ENCODE results near the gene ENDOD1.
A peak's percentile ranks its signal among the peaks of the same experiment; 100 is the strongest.
"Not testable (repeated sequence)": the region's sequence is repeated elsewhere in the genome, so short reads cannot be mapped to it uniquely, and the experiment has no call there.

The ENDOD1 gene, protein sequence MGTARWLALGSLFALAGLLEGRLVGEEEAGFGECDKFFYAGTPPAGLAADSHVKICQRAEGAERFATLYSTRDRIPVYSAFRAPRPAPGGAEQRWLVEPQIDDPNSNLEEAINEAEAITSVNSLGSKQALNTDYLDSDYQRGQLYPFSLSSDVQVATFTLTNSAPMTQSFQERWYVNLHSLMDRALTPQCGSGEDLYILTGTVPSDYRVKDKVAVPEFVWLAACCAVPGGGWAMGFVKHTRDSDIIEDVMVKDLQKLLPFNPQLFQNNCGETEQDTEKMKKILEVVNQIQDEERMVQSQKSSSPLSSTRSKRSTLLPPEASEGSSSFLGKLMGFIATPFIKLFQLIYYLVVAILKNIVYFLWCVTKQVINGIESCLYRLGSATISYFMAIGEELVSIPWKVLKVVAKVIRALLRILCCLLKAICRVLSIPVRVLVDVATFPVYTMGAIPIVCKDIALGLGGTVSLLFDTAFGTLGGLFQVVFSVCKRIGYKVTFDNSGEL

DNA sequence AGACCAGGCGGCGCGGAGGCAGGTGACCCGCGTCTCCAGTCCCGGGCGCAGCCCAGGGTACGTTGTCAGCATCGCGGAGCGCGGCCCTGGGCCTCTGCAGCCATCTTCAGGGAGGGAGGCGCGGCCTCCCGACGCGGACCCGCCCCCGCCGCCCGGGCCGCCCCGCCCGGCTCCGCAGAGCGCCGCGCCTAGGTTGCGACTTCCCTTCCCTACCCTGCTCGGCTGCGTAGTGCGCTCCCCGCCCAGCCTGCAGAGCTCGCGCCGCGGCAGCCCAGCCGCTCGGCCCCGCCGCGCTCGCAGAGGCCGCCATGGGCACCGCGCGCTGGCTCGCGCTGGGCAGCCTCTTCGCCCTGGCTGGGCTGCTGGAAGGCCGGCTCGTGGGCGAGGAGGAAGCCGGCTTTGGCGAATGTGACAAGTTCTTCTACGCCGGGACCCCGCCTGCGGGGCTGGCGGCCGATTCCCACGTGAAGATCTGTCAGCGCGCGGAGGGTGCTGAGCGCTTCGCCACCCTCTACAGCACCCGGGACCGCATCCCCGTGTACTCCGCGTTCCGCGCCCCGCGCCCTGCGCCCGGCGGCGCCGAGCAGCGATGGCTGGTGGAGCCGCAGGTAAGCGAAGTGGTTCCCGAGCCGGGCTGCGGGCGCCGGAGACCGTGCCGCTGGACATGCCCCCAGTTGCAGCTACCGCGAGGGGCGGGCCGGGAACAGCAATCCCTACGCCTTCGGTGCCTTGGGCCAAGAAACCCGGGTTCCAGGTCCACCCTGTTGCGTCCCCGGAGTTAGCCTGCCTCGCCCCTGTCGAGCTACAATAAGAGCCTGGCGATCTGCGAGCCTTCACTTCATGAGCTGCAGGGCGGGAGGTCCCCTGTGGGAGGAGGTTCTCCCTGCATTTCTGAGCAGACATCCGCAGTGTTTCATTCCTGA, at the start of gene ENDOD1:
Gene ENDOD1, plus strand, starts transcription at position 227 of the 923 bp plus-strand sequence. Its CDS starts 82 bp downstream, at position 309.
- DNase-seq = no peak

DNA sequence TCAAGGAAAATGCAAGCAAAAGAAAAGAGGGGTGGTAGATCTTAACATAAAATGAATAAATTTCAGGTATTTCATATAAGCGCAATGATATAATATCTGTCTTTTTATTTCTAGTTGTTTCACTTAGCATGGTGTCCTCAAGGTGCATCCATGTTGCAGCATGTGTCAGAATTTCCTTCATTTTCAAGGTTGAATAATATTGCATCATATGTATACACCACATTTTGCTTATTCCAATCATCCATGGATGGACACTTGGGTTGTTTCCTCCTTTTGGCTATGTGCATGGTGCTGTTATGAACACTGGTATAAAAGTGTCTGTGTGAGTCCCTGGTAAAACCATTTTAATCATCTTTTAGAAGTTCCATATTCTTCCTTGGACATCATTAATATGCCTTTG, 47.4 kb upstream of the ENDOD1 start:
- DNase-seq = no peak

DNA sequence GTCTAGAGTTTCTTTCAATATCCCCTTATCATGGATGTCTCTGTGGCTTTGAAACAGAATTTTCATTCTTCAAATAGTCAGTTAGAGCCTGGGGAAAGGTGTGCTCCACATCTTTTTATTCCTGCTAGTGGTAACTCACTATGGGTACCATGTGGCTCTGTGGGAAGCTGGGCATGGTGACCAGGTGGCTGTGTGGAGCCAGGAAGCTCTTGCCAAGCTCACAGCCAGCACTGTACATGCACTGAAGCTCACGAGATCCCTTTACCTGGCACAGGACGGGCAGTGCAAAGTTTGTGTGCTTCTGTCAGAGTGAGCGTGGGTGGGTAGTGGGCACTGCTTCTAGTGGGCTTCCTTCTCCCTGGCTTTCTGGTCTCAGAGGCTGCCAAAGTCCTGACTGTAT, 46.7 kb upstream of the ENDOD1 start:
- no peak for DNase-seq

DNA sequence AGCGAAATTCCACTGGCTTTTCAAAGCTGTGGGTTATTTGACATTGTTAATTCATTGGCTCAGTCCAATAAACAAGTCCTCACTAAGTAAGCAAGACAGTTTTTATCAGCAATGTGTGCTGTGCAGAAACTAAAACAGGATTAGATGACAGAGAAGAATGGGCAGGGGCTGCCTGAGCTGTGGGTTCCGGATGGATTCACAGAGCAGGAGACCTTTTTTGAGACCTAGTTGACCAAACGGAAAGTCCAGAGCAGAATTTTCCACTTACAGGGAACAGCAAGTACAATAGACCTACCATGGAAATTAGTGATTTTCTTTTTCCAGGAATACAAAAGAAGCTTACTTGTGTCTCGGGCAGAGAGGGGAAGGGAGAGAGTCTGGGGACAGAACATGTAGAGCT, 45.6 kb upstream of the ENDOD1 start:
- no peak for DNase-seq

DNA sequence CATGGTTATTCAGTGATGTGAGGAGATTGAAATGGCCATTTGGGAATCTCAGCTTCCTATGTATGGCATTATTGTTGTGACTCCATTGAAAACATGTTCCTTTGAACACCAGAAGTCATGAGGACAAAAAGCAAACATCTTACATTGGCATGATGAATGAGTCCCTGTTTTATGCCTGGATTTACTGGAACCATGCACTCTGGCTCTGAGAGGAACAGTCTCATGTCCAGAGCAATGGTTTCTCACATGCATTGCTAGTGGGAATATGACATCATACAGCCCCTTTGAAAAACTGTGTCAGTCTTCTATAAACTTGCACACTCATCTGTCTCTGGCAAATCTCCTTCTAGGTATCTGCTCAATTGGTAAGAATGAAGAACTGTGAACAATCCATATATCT, 43.8 kb upstream of the ENDOD1 start:
- DNase-seq = no peak

DNA sequence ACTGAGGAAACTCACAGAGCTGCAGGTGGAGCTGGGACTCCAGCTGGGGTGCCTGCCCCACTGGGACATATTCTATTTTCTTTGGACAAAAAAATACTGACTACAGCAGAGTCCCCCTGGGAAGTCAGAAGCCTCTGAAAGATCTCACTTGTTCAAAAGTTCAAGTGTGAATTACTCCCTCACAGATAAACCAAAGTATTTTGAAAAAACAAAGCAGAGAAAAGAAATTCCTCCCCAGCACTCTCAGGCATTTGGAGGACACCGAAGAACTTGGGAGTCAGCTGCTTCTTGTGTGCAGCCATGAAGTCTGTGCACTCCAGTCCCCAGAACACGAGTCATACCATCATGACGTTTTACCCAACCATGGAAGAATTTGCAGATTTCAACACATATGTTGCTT, 40.5 kb upstream of the ENDOD1 start, which contains the start of gene KDM4F:
Gene KDM4F, plus strand, starts transcription at position 301 of the 400 bp plus-strand sequence.
- not testable (repeated sequence) for DNase-seq

DNA sequence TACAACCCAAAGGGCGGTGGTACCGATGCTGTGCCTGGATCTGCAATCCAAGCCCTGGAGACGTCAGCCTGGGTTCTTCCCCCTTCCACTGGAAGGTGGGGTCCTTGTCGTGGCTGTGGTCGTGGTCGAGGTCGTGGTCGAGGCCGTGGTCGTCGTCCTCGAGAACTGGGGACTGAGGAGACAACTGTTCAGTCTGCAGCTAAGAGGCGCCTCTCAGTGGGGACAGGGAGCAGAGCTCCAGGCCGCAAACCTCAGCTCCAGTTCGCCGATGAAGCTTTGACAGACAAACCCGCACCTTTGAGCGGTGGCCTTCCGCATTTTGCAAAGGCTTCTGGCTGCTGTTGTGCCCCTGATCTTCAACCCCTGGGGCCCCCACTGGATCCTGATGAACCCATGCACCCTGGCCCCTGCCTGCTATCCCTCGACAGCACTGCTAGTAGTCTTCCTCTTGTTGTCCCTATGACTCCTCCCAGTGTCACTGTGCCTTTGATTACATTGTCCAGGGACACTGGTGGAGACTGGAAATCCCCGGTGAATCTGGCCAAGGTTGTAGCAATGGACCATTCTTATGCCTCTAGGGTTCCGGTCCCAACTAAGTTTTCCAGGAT, 38.9 kb upstream of the ENDOD1 start:
- DNase-seq = no peak

DNA sequence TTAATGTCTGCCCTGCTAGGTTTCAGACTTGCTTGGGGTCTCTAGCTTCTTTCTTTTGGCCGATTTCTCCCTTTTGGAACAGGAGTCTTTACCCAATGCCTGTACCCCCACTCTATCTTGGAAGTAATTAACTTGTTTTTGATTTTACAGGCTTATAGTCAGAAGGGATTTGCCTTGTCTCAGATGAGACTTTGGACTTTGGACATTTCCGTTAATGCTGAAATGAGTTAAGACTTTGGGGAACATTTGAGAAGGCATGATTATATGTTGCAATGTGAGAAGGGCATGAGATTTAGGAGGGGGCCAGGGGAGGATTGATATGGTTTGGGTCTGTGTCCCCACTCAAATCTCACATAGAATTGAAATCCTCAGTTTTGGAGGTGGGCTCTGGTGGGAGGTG, 35.3 kb upstream of the ENDOD1 start:
- no peak for DNase-seq

DNA sequence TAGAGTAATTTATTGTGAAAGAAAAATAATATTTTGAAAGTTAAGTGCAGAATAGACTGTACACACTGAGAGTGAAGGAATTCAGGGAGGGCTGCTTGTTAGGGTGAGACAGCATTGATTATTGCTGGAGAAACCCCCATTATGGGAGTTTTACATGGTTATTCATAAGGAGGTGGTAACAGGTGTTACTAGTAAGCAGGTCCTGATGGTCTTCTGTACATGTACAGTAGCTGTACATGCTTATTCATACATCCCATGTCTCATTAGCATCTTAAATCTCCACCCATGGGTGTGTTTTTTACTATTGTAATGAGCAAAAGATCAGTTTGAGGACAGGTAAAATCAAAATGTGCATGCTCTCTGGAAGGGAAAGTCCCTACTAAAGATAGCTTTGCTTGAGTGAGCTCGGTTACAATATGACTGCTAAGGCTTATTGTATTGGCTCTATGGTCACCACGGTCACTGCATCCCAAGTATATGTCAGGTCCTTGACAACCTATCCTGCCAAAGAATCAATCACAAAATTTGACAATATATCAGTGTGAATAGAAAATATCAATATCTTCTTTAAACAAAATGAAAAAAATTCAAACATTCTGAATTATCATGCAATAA, 34.3 kb upstream of the ENDOD1 start:
- DNase-seq = no peak

DNA sequence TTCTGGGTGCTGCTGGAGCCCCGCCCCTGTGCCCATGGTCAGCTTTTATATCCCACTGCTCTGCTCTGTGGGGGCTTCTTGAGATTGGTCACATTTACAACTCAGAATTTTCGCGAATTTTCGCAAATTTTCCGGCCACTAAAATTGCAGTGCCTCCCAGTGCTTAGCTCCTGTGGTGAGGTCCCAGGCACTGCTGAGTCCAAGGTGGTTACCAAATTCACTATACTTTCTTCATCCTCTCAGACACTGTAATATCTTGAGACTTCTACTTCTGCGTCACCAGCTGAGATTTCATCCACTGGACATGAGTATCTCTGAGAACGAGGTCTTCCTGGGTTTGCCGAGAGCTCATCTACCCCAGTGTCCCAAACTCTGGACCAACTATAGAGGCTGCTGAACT, 31.7 kb upstream of the ENDOD1 start:
- no peak for DNase-seq

DNA sequence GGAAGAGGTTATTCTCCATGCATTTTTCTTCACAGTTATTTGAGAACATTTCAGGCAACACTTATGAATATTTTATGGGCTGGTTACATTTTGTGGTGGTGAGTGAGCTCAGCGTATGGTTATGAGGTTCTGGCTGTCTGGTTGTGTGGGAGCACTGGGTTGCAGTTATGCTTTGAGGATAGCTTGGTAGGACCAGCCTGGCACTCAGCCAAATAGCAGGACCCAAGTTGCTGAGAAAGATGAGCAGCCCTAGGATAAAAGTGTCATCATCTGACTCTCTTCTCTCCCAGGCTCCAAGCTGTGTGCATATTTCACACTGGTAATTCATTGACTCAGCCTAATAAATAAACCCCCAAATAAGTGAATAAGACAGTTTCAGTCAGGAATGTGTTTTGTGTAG, 31.0 kb upstream of the ENDOD1 start:
- no peak for DNase-seq

DNA sequence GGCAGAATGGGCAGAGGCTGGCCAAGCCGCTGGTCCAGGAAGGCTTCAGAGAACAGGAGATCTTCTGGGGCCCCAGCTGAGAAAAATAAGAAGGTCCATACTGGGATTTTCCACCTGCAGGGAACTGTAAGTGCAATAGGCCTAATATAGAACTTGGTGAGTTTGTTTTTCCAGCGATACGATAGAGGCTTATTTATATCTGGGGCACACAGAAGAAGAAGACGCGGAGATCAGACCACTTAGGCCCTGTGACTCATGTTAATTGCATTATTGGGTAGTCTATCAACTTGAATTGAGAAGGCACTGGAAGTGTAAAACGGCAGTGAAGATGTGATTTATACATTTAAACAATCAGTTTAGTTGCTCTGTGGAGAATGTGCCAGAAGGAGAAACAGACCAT, 30.6 kb upstream of the ENDOD1 start:
- no peak for DNase-seq

DNA sequence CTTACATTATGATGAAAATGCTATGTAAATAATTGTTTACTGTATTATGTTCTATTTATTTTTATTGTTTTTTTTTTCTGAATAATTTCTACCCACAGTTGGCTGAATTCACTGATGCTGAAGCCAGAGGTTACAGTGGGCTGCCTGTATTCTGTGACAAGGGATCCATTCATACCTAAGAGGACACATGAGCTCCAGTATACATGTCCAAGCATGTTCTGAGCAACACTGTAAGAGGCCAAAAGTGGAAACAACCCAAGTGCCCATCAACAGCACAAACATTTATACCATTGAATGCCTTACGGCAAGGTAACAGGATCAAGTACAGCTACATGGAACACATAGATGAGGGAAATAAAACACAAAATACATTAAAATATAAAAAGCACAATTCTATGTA, 24.3 kb upstream of the ENDOD1 start:
- DNase-seq = no peak

DNA sequence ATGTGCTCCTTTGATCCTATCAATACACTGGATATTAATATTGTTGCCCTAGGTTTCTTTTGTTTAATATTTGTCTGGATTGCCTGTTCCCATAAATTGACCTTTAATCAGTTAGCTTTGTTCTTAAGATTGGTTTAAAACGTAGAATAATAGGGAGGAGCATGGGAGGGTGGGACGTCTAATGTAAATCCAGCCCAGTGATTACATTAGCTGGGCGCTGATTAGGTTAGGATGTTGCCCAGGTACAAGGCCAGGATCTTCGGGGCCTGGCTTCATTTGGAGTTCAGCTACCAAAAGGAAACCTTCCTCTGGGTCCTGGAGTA, 23.0 kb upstream of the ENDOD1 start, which contains the start of gene SRSF8:
Gene SRSF8, plus strand, starts transcription at position 204 of the 323 bp plus-strand sequence. CDS start 308 bp downstream, outside the sequence.
- no peak for DNase-seq

DNA sequence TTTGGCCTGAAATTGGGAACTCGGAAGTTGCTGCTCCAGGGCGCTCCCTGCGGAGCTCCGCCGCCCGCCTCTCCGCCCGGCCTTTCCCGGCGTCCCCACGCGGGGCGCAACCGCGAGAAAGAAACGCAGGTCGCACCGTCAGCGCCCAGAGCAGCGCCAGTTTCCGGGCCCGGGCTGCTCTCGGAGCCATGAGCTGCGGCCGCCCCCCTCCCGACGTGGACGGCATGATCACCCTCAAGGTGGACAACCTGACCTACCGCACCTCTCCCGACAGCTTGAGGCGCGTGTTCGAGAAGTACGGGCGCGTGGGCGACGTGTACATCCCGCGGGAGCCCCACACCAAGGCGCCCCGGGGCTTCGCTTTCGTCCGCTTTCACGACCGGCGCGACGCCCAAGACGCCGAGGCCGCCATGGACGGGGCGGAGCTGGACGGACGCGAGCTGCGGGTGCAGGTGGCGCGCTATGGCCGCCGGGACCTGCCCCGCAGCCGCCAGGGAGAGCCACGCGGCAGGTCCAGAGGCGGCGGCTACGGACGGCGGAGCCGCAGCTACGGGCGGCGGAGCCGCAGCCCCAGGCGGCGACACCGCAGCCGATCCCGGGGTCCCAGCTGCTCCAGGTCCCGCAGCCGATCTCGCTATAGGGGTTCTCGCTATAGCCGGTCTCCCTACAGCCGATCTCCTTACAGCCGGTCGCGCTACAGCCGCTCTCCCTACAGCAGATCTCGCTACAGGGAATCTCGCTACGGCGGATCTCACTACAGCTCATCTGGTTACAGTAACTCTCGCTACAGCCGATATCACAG, 22.4 kb upstream of the ENDOD1 start:
- no peak for DNase-seq

DNA sequence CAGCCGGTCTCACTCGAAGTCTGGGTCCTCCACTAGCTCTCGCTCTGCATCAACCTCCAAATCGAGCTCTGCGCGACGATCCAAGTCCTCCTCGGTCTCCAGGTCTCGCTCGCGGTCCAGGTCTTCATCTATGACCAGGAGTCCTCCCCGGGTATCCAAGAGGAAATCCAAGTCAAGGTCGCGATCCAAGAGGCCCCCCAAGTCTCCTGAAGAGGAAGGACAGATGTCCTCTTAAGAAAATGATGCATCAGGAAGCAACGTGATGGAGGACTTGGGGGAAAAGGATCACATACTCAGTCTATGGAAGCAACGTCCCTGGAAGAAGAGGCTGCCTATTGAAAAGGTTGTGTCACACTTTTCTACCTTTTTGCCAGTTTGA, 21.8 kb upstream of the ENDOD1 start:
- no peak for DNase-seq

DNA sequence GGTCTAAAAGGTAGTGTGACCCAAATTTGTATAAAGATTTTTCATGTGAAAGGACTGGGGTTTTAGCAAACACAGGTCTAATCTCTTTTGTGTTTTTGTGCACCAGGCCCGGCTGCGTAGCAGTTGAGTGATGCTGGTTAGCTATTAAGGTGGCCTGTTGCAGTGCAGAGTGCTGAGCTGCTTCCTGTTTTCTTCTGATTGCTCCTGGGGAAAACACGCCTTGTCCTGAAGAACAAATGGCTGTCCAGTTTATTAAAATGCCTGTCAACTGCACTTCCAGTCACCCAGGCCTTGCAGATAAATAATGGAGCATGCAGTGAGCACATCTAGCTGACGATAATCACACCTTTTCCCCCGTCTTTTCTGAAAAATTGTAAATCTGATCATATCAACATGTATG, 21.1 kb upstream of the ENDOD1 start:
- DNase-seq = peak; percentile 44

DNA sequence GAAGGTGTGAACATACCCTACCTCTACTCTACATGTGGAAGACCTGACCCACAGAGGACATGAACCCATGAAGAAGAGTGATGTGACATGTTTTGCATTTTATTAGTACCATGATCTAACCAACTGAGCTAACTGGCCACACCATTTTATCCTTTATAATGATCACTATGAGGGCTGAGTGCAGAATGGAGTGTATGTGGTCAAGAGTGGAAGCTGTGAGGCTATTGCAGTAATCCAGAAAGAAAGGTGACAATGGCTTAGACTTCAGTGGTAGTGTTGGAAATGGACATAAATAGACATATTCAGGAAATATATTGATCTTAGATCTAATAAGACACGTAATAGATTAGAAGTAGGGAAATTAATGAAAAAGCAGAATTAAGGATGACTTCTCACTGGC, 19.2 kb upstream of the ENDOD1 start:
- no peak for DNase-seq

DNA sequence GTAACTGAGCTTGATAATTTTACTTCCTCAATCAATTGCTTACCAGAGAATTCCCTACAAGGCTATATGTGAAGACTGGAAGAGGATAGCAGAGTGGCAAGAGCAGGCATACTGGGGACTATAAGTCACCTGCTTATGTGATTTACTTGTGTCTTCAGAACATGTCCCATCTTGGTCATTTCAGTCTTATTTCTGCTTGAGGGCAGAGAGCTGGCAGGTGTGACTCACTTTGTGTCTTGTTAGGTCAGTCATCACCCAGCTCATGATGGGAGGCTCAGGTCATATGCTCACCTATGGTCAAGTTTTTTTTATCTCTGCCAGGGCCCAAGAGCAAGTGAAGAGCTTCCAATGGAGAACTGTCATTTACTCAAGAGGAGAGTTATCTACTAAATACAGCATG, 16.7 kb upstream of the ENDOD1 start:
- DNase-seq = no peak

DNA sequence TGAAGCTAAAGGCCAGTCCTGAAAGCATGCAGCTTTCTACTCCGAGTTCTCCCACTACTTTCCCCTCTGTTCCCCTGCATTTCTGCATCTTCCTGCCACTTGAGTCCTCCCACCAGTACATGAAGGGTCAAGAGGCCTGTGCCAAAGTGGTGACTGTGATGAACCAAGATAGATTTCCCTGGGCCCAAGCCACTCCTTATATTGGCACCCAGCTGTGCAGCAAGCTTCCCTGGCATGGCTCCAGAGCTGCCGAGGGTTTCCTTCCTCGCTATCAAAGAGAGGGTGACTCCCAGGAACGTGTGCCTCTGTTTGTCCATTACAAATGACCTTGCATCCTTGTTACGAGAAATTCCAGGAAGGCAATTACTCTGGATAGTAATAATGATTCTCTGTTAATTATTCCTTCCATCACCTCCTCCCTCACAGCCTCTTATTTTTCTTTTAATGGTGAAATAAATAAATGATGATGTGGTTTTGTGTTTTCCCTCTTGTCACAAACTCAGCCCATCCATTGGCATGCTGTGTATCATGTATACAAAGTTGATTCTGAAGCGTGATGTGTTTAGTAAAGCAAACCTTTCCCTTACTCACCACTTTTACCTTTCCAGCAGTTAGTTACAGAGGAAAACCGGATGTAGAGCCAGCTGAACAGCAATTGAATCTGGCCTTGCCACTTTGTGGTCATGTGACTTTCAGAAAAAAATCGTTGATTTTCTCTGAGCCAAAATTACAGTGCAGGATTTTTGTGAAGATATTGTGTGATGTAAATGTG, 14.7 kb upstream of the ENDOD1 start:
- no peak for DNase-seq

DNA sequence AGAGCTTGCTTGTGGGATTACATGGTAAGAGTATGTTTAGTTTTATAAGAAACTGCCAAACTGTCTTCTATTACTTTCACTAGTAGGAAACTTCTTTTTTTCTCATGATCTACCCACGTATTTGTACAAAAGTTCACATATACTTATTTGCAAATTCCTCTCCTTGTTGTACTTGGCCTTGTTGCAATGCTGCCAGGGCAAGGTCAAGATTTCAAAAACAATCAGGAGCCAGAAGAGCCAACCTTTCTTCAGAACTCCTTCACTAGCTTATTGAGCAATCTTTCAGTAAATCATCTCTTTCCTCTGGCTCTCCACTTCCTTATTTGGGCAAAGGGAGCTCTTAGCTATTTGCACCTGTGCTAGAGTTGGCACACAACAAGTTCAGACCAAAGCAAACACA, 13.2 kb upstream of the ENDOD1 start:
- DNase-seq = no peak
